Spleen (tissue), 7 donors: ENCODE data around the gene RGS14.

ENCODE experiments used
- POLR2AphosphoS5 ChIP-seq, 3 donors: sonication (generic); formaldehyde crosslinking; IDR thresholded peaks; one replicate each; pipeline ENCODE4 v1.5.1; 2017; ENCODE audit warnings: antibody characterized with exemption in 3 of 3
- TF ChIP-seq, protein P1 (sequence below), 11 experiments: fragments of 200-600 bp in 7 of 11; fragments of 450-650 bp in 4 of 11; sonication (generic) in 4 of 11; IDR thresholded peaks in 8 of 11; conservative IDR thresholded peaks in 3 of 11; 1 replicate in 7 of 11; 2 replicates in 4 of 11; pipeline versions ENCODE4 v1.4.0 to v1.8.0; 2016 to 2021; ENCODE audit warnings: antibody characterized with exemption in 11 of 11, inconsistent platforms in 4 of 11, mild to moderate bottlenecking in 1 of 11
- donor health status: DM: no; HTN: no; CAD: no; lungs with moderate emphysema.
- donor health status: DM: no; HTN: no; CAD: no.
- donor health status: DM: no; HTN: no; CAD: no.

DNA sequence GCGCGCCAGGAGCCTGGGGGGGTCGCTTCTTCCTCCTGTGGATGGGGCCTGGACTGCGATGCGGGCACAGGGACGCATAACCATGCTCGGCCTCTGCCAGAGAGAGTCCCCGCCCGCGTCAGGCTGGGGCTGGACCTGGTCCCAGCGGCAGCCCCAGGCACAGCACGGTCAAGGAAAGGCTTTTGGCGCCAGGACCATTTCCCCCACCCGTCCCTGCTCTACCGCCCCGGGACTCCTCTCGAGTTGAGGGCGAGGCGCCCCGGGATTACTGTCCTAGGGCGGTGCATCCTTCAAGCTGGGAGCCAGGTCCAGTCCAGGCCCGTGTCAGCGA, 46.4 kb upstream of the RGS14 start:
- TF ChIP-seq, protein P1, sequence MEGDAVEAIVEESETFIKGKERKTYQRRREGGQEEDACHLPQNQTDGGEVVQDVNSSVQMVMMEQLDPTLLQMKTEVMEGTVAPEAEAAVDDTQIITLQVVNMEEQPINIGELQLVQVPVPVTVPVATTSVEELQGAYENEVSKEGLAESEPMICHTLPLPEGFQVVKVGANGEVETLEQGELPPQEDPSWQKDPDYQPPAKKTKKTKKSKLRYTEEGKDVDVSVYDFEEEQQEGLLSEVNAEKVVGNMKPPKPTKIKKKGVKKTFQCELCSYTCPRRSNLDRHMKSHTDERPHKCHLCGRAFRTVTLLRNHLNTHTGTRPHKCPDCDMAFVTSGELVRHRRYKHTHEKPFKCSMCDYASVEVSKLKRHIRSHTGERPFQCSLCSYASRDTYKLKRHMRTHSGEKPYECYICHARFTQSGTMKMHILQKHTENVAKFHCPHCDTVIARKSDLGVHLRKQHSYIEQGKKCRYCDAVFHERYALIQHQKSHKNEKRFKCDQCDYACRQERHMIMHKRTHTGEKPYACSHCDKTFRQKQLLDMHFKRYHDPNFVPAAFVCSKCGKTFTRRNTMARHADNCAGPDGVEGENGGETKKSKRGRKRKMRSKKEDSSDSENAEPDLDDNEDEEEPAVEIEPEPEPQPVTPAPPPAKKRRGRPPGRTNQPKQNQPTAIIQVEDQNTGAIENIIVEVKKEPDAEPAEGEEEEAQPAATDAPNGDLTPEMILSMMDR (IDR thresholded peaks at IDR 0.05 in 8 of 11, conservative IDR thresholded peaks at IDR 0.05 in 3 of 11), result no peak
- TF ChIP-seq POLR2AphosphoS5 (IDR thresholded peaks at IDR 0.05), result no peak
